Hematopoietic multipotent progenitor cell treated with erythropoietin and hydrocortisone succinate and interleukin-3 and kit ligand, for 4 days (in vitro differentiated cells): Measurements from ENCODE around the gene LEMD1.

ENCODE experiments used
- DNase-seq: peaks from one replicate; pipeline ENCODE4 v3.0.0-alpha.2; 2015

LEMD1 gene, protein sequence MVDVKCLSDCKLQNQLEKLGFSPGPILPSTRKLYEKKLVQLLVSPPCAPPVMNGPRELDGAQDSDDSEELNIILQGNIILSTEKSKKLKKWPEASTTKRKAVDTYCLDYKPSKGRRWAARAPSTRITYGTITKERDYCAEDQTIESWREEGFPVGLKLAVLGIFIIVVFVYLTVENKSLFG

DNA sequence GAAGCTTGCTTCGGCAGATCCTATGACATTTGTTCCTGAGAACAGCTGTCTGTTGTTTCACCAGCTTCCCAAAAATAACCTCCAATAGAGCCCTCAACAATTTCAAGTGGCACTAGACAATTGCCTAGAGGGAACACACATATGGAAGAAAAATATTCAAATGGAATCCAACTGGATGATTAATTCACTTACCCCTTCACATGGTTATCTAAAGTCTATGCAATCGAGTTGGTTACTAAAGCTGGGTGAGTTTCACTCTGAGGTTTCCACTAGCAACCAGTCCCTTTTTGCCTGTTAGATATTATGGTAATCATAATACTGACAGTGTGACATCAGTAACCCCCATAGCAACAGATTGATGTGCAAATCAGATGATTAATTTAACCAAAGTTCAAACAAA lies at the start of gene LEMD1:
LEMD1 (minus strand) TSS at position 259 of the 400 bp plus-strand sequence. CDS start 1,520 bp downstream, outside the sequence.
- no peak for DNase-seq

DNA sequence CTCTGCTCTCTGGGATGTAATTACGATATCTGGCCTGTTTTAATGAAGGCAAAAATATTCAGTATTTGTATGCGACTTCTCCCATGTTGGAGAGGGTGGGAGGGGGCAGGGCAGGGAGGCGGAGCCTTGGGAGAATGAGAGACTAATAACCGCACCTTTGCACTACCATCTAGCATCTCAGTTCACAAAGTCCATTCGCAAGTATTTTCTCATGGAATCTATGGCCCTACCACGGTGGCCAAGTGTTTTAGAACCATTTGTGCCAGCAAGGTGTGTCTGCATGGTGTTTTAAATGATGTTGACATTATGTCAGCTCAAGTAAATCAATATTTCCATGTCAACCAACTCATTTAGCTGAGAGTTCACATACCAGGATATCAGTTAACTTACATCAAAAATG lies 48.3 kb upstream of the LEMD1 start:
- DNase-seq: no peak

DNA sequence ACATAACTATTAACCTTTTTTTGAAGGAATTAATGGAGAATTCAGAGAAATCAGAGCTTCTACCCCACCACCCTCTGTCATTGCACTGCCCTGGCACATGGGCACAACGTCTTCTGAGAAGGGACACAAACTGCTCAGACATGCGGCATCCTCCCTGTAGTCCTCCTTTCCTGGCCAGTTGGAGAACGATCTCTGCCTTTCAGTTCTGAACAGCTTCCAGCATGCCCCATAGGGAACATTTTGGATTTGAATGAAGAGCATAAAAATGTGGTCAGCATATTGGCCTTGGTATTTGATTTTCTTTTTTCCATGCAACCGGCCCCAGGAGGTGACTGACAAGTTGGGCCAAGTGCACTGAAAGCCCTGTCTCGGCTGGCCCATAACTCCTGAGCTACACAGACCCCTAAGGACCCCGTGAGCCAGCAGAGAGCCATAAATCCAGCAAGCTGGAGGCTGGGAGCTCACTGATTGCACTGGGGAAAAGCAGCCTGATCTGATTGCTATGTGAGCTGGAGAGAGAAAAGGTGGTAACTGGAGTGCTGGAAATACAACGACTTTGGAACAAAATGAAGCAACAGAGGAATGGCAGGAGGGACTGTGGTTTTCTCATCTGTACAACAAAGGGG lies 44.9 kb upstream of the LEMD1 start:
- DNase-seq: no peak

DNA sequence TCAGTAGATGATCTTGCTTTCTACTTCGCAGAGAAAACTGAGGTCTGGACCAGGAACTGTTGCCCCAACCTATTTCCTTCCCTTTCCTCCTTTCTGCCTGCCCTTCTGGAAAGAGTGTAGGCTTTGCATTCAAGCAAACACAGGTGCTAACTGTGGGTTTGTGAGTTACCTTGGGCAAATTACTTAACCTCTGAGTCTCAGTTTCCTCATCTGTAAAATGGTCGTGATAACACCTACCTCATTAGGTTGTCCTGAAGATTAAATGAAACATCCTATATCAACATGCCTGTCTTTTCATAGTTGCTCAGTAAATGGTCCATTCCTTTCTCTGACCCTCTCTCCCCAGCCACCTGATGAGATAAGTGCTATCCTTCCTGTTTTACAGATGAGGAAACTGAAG lies 43.5 kb upstream of the LEMD1 start:
- no peak for DNase-seq

DNA sequence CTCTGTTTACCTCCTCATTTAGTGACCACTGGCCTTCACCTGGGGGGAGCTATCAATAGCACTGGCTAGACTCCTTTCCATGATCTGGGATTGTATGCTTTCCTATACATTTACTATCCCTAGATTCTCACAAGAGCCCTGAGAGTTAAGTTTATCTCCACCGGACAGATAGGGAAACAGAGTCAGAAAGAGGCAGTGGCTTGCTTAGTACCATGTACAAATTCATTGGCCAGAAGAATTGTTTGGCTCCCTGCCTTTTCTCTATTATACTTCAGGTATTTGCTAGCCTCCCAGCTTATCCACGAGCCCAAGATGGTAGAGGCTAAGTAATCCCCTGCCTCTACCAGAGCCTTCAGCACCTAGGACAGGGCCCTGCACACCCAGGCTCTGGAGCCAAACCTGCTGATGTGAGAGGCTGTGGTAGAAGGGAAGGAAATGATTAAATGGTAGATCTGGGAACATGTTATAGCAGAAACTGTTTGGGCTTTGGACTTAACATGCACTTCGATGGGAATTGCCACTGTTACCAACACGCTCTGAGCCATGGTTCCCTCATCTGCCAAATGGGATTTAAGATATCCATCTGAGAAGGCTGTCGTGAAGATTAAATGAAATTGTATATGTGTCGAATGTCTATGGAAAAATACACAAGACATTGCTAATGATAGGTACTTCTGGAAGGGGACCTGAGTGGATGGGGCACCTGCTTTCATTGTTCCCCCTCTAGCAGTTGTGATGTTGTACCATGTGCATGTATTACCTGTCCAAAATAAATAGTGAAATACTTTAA lies 37.1 kb upstream of the LEMD1 start:
- DNase-seq: peak; percentile 79

DNA sequence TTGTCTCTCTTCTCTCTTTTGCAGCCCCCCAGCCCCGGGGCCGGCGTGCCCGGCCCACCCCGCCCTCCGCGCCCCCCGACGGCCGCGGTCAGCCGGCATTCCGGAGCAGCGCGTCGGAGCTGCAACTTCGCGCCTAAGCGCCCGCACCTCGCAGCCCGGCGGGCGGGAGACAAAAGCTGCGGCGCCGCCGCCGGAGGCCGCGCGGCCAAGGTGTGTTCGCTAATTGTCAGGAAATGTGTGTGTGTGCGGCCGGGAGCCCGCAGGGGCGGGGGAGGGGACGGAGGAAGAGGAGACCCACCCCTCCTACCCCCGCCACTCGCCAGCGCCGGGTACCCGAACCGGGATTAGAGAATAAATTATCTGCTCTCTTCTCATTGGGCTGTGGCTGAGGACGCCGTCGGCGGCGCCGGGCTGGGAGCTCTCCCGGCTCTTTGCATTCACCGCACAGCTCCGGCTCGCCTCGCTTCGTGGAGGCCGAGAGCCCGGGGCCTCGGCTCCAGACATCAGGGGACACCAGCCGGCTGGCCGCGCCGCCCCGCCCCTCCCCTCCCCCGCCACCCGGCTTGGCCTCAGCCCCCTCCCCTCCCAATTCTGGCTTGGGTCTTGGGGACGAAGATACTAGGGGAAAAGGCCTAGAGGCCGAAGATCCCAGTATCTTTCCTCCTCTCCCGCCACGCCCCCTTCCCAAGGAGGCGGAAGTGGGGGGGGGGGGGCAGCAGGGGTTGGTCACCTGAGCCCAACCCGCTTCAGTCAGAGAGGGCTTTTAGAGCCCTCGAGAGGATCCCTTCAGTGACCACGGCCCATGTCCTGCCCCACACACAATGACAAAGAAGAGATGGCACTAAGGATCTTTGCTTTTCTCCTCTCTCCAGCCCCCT lies 35.3 kb upstream of the LEMD1 start:
- DNase-seq: no peak

DNA sequence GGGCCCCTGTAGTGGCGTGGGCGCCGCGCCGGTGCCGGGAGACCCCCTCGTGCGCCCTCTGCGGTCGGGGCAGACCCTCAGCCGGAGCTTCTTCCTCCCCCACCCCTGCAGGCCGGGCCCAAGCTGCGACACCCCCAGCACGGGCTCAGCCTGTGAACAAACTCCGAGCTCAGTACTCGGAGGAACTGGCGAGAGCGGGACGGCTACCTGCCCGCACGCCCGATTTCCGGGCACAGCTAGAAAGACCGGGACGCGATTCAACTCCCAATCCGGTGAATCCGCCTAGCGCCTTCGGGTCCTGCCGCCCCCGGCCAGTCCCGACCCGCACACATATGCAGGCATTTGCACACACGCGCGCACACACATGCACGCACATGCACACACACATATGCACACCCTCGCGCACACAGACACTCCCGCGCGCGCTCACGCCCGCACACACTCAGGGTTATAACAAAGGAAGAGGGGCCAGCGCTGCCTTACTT lies 34.6 kb upstream of the LEMD1 start:
- no peak for DNase-seq

DNA sequence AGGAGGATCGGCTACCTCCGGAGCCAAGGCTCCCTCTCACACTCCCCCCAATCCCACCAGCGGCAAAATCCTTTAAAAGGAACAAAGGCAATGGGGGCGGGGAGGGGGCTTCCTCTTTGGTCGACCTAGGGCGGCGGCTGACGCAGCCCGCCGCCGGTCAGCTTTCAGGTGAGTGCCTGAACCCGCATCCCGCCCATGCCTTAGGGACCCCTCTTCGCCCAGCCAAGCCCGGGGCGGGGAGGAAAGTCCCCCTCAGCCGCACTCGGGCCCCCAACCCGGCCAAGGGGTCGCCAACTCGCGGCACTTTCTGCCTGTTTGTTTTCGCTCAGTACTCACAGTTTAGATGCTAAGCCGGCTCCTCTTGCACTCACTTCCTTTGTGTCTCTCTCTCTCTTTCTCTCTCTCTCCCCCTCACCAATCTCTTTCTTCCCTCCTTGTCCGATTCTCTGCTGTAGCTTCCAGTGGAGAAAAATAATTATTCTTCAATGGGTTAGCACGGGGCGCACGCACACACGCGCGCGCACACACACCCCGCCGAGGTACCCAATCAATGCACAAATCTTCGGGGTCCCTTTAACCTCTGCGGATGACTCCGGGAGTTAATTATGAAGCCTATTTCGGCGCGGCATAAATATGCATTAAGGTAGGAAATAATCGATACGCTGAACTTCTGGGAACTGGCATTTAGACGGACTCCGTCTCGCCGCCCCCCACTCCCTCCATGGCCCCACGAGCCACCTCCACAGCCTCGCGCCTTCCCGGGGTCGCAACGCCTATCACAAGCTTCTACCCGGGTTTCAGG lies 33.9 kb upstream of the LEMD1 start, which contains the start of gene BLACAT1:
BLACAT1 (minus strand) TSS at position 465 of the 802 bp plus-strand sequence.
- no peak for DNase-seq

DNA sequence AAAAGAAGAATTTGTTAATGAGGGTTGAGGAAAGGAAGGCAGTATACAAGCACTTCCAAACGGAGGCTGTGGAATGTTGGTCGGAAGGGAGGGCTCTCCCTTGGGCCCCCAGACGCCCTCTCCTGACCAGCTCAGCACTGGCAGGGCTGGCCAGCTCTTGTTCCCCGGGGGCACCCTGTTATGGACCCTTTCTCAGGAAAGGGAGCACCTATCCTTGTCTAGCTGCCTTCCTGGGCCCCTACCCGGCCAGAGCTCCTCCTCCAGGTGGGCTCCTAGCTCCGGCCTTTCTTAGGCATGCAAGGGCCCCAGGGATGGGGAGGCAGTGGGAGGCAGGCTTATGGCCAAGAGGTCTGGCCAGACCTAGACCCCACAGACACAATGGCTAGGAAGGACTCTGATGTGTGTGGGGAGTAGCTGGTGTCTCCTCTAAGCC lies 33.1 kb upstream of the LEMD1 start:
- no peak for DNase-seq

DNA sequence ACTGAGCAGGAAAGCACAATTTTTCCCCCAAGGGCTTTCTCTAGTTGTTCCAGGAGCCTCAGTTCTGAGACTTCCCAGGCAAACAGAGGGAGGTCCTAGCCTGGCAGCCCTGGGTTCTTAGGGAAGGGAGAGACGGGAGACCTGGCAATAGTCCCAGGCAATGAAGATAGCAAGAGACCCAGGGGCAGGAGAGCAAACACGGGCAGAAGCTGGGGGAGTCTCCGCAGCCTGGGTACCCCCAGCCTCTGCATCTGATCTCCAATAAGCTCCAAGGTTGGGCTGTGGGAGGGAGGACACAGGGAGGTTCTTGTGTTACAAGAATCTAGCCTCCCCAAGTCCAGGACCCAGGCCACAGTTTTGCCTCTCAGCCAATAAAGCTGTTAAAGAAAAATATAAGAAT lies 31.6 kb upstream of the LEMD1 start:
- no peak for DNase-seq

DNA sequence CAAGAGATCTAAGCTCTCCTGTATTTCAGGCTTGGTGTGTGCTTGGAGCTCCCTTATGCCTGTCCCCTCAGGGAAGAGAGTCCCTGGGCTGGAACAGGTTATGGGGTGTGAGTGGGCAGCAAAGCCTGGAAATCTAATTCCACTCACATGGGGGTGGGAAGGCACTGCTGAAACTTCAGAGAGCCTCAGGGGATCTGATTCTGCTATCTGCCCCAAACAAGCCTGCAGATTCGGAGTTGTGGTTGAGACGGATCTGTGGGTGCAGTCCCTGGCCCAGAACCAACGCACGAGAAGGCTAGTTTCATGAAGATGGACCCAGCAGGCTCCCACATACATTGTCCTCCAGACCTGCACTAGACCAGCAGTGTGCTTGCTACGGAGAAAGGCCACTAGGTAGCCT lies 31.1 kb upstream of the LEMD1 start:
- no peak for DNase-seq

DNA sequence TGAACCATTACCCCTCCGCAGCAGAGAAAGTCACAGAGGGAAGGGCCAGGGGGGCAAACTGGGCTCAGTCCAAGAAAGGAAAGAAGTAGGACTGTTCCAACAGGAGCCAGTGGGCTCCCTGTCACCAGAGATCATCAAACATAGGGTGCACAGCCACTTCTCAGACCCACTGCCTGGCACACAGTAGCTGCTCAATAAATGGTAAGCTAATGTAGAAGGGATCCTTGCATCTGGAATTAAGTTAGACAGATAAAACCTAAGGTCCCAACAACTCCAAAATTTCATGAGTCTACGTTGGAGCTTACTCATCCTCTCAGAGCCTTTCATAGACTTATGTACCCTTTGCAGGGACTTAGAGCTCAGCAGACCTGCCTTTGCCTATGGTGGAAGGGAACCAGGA lies 30.5 kb upstream of the LEMD1 start:
- no peak for DNase-seq

DNA sequence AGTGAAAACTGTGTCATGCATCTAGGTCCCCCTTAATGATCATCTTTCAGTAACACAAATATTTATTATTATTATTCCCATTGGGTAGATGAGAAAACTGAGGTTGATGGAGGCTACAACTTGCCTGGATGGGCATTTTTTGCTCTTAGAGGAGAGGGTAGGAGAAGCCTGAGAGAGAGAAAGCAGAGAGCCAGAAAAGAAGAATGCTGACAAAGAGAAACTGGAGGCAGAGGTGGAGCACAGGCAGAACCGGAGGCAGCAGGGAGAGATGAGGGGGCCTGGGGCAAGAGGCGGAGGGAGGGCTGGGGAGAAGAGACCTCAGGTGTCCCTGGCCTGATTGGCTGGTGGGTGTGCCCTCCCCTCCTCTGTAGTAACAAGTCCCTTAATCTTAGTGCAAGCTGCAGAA lies 29.9 kb upstream of the LEMD1 start:
- no peak for DNase-seq

DNA sequence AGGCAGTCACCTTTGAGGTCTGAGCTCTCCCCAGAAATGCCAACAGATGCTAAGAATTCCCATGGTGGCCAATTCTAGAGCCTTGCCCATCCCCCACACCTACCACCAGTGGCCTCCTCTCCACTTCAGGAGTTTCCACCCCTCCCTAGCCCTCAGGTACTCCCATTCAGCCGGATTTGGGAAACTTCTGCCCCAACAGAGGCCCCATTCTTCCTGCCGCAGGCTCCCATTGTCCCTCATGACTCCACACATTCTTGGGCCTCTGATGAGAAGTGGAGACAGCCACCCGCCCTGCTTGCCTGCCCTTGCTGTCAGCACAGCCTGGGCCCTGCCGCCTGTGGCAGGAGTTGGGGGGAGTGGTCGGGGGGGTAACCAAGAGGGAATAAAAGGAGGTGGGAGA lies 29.3 kb upstream of the LEMD1 start:
- no peak for DNase-seq

DNA sequence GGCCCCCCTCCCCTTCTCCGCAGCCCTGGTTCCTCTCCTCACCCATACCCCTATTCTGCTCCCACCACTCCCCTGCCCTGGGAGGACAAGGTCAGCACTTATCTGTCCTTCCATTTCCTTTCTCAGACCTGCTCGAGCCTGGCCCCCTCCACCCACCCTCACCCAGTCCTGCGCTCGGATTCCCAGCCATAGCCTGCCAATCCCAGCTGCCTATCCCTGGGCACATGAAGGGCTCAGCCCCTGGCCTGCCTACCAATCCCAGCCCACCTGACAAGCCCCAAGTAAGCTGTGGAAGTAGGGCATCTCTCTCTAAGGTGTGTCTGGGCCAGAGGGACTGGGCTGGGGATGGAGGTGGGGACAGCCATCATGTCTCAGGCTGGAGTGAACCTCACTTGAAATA lies 28.6 kb upstream of the LEMD1 start:
- DNase-seq: no peak

DNA sequence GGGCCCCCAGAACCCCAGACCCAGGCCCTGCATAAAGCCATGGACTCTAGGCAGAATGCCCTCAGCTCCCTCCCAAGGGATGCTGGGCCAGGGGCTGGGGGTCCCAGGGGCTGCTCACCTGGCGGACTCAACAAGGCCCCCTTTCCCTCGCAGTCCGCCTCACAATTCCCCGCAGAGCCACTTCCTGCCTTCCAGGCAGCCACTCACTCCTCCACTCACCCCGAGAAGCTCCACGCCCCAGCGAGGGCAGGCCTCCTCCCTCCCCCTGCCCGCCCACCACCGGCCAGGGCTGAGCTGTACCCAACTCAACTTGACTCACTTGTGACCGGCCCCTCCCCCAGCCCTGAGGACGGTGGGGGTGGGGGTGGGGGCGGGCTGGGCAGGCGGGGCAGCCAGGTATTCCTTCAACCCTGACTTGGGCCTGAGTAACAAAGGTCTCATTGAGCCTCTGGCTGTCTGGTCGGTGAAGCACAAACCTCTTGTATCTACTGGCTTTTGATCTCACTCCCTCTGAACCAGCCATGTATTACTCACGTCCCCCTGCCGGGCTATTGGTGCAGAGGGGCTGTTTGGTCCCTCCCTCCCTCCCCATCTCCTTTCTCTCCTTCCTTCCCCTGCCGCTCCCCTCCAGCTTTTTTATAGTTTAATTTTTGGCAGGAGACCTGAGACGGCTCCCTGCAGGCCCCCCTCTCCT lies 28.0 kb upstream of the LEMD1 start:
- no peak for DNase-seq

DNA sequence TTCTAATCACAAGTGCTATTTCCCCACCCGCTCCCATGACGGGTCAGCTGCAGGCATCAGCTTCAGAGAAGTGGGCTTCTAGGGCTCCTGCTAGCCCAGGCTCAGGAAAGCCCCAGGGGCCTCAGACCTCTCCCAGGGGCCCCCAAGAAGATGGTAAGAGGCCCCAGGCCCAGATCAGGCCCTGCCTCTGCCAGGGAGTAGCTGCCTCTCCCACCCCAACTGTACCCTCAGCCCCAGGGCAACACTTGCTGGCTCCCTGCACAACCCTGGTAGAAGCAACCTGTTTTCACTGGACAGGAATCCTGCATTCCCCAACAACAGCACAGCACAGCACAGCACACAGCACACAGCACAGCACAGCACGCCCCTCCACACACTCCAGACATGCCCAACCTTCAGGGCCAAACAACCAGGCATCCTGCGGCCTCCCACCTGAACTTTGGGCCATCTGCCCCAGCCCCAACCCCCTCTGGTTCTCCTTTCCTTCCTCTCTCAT lies 27.4 kb upstream of the LEMD1 start:
- no peak for DNase-seq

DNA sequence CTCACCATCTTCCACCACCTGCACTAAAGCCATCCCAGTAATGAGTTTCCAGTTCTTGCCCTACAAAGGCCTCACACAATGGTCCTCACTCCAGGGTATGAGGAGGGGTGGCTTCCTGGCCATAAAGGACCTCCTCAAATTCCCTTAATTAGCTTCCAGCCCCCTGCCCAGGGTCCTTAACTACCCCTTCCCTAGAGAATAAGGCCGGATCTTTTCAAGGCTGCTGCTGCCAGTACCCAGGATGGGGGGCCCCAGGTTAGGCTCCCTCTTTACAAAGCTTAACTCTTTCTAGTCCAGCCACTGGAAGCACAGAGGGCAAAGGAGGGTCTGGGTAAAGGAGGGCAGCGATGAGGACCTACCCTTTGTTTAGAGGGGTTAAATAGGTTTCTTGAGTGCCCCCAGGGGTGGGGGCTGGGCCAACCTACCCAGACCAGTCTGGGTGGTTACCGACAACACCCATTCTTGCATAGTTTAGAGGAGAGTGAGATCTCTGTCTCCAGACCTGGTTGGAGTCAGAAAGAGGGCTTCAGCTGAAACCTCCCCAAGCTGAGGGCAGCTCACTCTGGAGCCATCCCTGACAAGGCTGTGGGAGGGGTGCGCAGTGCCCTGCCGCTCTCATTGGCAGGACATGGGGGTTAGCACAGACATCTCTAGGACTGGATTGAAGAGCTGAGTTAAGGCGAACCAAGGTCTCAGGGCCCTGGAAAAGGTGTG lies 26.8 kb upstream of the LEMD1 start:
- no peak for DNase-seq

DNA sequence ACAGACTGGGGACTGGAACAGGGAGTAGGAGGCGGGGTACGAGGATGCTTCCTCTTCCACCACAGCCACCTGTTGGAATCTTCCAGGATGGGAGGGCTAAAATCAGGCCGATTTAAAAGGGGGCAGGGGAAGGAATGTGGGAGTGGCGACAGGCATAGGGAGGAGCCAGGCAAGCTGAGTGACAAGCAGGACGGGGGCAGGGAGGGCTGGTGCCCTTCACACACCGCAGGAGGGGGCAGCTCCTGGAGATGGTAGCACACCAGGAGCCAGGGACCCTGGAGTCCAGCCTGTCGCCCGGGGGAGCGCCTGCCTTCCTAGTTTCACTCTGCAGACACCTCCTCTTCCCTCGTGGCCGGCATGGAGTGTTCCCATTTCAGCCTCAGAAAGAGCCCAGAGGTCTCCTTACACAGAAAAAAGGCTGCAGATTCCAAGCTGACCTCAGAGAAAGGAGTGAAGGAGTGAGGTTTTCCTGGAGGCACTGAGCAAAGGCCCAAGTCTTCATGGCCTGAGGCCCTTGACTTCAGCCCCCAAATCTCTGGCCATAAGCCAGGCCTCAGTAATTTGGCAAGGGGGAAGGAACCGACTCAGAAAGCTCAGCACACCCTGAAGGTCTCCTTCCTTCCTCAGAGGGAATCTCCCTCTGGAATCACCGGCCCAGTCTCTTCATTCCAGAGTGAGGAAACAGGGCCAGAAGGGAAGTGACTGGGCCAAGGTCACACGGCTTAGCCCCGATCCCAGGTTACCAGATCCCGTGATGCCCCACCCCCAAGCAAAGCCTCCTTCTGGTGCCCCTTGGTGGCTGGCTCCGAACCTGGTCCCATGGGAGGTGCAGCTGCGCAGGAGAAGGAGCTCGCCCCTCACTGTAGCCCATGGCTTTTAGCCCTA lies 25.8 kb upstream of the LEMD1 start:
- DNase-seq: no peak

DNA sequence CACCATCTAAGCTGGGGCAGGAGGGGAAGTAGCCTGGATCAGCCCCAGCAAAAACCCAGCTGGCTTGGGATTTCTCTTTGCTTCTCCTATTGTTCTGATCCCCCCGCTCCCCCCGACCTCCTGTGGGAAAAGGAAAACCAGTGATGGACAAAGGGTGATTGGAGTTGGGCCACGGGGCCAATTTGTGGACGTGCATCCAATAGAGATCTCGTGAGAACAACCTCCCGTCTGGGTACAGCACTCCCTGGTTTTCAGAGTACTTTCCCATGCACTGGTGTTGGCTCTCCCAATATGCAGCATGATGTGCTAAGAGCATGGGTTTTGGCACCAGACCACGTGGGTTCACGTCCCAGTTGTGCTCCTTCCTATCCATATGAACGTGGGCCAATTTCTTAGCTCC lies 25.0 kb upstream of the LEMD1 start:
- DNase-seq: no peak
